Measurements from ENCODE around the gene MAP2K5.

Gene MAP2K5

DNA sequence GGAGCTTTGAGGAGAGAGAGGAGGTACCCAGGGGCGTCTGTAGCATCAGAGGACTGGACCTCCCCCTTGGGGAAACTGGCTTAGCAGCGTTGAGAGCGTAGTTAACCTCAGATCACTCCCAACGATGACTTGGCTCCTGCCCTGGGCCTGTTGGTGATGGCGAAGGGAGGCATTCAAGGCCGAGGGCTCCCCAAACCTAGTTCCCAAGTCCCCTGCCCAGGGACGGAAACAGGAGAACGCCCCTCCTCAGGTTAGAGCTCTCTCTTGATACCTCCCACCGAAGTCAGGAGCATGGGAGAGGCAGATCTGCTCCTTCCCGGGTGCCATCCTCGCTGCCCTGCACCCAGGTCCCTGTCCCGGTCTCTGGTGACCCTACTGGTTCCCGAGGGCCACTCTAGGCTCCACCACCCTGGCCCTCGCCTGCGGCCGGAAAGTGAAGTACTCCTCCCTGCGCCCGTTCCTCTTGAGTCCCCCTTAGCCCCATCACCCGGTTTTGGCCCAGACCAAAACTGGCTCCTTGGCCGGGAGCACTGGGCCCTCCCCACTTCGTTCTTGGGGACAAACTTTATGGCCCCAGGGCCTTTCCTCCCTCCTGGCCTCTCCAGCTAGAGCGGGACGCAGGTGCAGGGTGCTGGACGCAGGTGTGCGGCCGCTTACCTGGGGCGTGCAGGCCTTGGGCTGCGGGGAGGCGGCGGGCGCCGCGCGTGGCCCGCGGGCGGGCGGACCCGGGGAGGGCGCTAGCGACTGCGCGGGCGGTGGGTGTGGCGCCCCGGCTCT is 280.2 kb downstream of the MAP2K5 start:
- no peak overlapping the region for H3K4me3 ChIP-seq (ENCODE audit: low read length)
- no peak for TF ChIP-seq ZNF274 (IDR thresholded peaks at IDR 0.05; ENCODE audit: low read depth, low read length)

DNA sequence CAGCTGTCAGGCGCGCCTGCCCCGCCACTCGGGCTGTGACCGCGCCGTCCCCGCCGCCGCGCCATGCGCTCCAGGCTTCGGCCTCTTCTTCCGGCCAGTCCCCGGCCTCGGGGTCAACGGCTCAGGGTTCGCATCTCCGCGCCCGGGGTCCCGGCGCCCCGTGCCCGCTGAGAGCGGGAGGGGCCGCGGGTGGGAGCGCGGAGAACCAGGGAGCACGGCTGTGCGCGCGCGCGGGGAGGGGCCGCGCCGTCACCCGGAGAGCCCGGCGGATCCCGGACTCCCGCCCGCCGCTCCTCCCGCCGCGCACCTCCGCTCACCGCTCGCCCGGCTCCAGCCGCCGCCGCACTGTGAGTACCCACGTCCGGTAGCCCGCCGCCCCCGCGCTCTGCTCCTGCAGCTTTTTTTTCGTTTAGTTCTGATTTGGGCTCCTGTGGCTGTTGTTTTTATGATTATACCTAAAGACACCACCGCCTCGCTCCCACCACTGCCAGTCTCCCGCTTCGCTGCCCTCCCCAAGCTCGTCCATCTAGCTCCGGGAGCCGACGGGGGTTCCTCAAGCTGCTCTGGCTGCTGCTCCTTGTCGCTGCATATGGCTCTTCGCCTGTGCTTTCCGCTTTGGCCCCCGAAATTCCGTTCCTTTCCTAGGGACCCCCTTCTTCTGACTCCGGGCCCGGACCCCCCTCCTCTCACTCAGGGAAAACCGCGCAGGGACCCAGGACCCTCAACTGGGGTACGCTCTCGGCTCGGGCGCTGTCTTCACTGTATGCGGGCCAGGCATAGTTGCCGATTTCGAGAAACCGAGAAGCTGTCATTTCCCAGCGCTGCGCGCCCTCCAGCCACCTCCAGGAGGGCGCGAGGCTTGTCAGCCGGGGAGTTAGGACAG is 281.1 kb downstream of the MAP2K5 start:
- H3K4me3 ChIP-seq (ENCODE audit: low read length): no peak overlapping the region; the same call in 1 of the 2 replicates
- TF ChIP-seq ZNF274 (IDR thresholded peaks at IDR 0.05; ENCODE audit: low read depth, low read length): no peak

DNA sequence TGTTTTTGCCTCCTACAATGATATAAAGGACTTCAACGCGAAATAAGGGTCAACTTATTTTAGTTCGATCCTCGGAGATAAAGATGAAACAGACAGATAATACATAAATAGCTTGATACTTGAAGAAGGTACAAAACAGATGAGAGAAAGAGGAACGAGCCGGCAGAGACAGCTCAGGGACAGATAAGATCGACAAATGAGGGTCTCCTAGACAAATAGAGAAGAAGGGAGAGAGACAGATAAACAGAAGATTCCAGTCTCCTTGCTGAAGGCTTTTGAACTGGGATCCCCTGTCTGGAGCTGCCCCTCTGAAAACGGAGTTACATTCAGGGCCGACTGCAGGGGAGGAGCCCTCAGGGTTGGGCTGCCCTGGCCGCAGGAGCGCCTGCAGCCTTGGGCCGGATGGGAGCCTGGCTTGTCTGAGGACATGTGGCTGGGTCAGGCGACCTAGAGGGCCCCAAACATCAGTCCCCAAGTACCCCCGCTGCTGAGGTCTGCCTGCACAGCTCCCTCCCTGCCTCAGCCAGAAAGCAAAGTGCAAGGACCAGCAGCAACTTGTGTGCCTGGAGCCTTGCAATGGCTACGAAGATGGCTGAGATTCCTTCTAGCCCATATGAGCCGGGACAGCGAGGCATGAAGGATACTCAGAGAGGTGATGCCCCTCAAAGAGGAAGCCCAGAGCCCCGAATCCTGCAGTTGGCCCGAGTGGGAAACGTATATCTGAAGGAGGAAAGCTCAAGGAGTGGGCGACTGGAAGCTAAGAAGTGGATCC is 281.9 kb downstream of the MAP2K5 start:
- TF ChIP-seq ZNF274 (IDR thresholded peaks at IDR 0.05; ENCODE audit: low read depth, low read length): no peak
- H3K4me3 ChIP-seq (ENCODE audit: low read length): no peak overlapping the region

DNA sequence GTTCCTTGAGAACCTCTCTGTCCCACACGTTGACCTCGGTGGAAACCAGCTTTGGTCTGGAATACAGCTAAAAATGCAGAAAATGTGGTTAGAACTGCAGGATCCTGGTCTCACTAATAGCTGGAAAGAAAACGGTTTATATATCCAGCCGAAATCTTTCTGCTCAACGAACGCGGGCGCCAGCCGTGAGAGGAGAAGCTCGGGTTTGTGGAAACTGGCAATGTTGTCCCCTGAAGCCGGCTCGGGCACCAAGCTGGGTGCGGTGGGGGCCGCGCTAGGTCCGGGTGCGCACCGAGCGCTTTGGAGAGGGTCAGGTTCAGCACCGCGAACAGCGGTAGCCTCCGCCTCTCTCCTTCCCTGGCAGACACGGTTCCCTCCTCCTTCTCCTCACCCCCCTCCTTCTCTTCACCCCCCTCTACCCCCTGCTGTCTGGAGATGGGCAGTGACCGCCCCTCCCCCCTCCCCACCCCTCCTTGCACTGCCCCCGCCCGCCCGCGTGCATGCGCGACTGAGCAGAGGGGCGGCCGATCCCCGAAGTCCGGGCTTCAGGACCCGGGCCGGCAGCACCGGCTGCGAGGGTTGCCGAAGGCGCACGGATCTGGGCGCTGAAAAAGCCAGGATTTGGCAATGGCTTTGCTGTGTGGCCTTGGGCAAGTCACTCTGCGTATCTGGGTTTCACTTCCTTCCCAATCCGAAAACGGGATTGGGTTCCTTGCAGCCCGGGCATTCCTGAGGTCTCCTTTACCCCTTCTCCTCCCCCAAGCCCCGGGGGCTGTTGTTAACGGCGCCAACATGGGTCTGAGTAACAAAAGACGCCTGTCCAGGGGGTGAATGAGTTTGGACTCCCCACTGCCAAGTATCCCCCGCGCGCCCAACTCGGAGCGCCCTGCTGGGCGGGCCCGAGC is 282.7 kb downstream of the MAP2K5 start, which contains the start of gene SKOR1:
Gene SKOR1, plus strand, starts transcription at position 534 of the 905 bp plus-strand sequence. Its CDS starts 94 bp downstream, at position 628.
- peak within 1 kb of the TSS; percentile 17; the same call in 1 of the 2 replicates for H3K4me3 ChIP-seq (ENCODE audit: low read length)
- no peak for TF ChIP-seq ZNF274 (IDR thresholded peaks at IDR 0.05; ENCODE audit: low read depth, low read length)

DNA sequence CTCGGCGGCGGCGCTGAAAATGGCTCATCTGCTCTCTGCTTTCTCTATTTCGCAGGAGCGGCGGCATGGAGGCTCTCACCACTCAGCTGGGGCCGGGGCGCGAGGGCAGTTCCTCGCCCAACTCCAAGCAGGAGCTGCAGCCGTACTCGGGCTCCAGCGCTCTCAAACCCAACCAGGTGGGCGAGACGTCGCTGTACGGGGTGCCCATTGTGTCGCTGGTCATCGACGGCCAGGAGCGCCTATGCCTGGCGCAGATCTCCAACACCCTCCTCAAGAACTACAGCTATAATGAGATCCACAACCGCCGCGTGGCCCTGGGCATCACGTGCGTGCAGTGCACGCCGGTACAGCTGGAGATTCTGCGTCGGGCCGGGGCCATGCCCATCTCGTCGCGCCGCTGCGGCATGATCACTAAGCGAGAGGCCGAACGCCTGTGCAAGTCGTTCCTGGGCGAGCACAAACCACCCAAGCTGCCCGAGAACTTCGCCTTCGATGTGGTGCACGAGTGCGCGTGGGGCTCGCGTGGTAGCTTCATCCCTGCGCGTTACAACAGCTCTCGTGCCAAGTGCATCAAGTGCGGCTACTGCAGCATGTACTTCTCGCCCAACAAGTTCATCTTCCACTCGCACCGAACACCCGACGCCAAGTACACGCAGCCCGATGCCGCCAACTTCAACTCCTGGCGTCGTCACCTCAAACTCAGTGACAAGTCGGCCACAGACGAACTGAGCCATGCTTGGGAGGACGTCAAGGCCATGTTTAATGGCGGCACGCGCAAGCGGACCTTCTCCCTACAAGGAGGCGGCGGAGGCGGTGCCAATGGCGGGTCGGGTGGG is 283.6 kb downstream of the MAP2K5 start:
- TF ChIP-seq ZNF274 (IDR thresholded peaks at IDR 0.05; ENCODE audit: low read depth, low read length): no peak
- H3K4me3 ChIP-seq (ENCODE audit: low read length): no peak overlapping the region; the same call in 1 of the 2 replicates

DNA sequence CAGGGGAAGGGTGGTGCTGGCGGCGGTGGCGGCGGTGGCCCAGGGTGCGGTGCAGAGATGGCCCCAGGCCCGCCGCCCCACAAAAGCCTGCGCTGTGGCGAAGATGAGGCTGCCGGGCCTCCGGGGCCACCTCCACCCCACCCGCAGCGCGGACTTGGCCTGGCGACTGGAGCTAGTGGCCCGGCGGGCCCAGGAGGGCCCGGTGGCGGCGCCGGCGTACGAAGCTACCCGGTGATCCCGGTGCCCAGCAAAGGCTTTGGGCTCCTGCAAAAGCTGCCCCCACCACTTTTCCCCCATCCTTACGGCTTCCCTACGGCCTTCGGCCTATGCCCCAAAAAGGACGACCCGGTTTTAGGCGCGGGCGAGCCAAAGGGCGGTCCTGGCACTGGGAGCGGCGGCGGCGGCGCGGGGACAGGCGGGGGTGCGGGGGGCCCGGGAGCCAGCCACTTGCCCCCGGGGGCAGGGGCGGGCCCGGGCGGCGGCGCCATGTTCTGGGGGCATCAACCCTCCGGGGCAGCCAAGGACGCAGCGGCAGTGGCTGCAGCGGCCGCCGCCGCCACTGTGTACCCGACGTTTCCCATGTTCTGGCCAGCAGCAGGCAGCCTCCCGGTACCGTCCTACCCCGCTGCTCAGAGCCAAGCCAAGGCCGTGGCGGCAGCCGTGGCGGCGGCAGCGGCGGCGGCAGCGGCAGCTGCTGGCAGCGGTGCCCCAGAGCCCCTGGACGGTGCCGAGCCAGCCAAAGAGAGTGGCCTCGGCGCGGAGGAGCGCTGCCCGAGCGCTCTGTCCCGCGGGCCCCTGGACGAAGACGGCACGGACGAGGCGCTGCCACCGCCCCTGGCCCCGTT is 284.4 kb downstream of the MAP2K5 start:
- TF ChIP-seq ZNF274 (IDR thresholded peaks at IDR 0.05; ENCODE audit: low read depth, low read length): no peak
- H3K4me3 ChIP-seq (ENCODE audit: low read length): no peak overlapping the region

DNA sequence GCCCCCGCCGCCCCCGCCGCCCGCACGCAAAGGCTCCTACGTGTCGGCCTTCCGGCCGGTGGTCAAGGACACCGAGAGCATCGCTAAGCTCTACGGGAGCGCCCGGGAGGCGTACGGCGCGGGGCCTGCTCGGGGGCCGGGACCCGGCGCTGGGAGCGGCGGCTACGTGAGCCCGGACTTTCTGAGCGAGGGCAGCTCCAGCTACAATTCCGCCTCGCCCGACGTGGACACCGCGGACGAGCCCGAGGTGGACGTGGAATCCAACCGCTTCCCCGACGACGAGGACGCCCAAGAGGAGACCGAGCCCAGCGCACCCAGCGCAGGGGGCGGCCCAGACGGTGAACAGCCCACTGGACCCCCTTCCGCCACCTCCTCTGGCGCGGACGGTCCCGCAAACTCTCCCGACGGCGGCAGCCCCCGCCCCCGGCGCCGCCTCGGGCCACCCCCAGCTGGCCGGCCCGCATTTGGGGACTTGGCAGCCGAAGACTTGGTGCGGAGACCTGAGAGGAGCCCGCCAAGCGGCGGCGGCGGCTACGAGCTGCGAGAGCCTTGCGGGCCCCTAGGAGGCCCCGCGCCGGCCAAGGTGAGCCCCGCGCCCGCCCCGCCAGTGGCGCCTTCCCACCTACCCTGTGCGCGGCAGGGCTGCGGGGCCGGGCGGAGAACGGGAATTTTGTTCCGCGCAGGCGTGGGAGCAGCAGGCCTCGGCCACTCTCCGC is 285.2 kb downstream of the MAP2K5 start:
- no peak for TF ChIP-seq ZNF274 (IDR thresholded peaks at IDR 0.05; ENCODE audit: low read depth, low read length)
- H3K4me3 ChIP-seq (ENCODE audit: low read length): no peak overlapping the region

DNA sequence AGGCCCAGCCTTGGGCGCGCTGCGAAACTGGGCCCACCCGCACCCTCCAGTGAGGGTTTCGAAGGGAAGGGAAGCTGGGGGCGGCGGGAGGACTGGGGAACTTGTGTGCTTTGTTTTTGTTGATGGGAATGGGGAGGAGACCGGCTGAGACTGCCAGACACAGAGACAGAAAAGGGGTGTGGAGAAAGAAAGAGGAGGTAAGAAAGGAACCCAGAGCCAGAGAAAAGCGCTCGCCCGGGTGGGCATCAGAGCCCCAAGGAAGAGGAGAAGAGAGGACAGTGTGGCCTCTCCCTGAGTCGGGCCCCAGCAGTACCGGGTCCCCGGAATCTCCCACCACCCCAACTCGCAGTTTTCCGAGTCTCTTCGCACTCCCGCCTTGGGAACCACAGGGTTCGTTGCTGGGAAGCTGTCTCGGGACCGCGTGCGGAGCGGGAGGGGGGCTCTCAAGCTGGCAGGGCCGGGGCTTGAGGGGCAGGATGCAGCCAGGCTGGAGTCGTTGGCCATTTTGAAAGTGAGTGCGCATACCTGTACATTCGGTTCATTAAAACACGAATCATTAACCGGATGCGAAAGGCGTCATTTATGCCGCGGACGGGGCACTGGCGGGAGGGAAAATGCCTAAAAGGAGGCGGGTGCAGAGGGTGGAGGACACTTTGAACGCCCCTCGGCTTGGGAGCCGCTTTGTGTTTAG is 285.9 kb downstream of the MAP2K5 start:
- H3K4me3 ChIP-seq (ENCODE audit: low read length): no peak overlapping the region
- no peak for TF ChIP-seq ZNF274 (IDR thresholded peaks at IDR 0.05; ENCODE audit: low read depth, low read length)

DNA sequence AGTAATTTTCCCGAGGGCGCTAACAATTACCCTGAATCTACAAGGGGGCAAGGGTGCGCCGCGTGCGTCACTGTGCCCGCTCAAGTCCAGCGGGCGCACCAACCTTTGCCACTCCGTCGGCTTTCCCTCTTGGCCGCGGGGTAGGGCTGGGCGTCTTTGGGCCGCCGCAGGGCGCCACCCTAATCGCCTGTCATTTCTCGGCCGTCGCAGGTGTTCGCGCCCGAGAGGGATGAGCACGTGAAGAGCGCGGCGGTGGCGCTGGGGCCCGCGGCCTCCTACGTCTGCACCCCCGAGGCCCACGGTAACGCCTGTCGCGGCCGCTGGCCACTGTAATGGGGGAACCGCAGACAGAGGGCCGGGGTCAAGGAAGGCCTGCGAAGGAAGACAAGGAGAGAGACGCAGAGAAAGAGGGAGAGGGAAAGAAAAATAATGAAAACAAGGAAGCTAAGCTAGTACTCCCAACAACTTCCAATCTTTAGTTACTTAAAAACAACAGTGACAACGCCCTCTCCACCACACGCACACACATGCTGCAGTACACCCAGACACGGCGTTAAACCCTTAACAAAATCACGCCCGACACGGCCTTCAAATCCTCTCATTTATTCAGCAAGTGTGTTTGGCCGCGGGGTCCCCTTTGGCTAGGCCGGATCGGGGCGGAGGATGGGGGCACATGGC is 286.6 kb downstream of the MAP2K5 start:
- no peak for TF ChIP-seq ZNF274 (IDR thresholded peaks at IDR 0.05; ENCODE audit: low read depth, low read length)
- H3K4me3 ChIP-seq (ENCODE audit: low read length): no peak overlapping the region
